Loucy (cell line): ENCODE measurements around the gene TXLNG.

ENCODE experiments used
- H2AFZ ChIP-seq: fragments of 200-600 bp; sonication (generic); 2 replicates; pipeline ENCODE4 v1.6.0; 2016; ENCODE audit warnings: antibody characterized with exemption, mild to moderate bottlenecking, low read length, moderate library complexity
- H3F3A ChIP-seq: fragments of 200-600 bp; 2 replicates; pipeline ENCODE4 v1.6.0; 2016; ENCODE audit warnings: antibody characterized with exemption, low read depth, mild to moderate bottlenecking
- H3K27me3 ChIP-seq: fragments of 200-600 bp; sonication (generic); 2 replicates; pipeline ENCODE4 v1.6.1; 2014; ENCODE audit warnings: low read length, mild to moderate bottlenecking; ENCODE audit not compliant: insufficient read depth, poor library complexity, severe bottlenecking
- H3K36me3 ChIP-seq: fragments of 200-600 bp; sonication (generic); 2 replicates; pipeline ENCODE4 v1.6.1; 2016; ENCODE audit warnings: low read length; ENCODE audit not compliant: insufficient read depth
- H3K4me1 ChIP-seq: fragments of 200-600 bp; sonication (generic); 2 replicates; pipeline ENCODE4 v1.5.1; 2014; ENCODE audit warnings: low read length, mild to moderate bottlenecking; ENCODE audit not compliant: insufficient read depth, poor library complexity, severe bottlenecking
- H3K4me2 ChIP-seq: fragments of 200-600 bp; sonication (generic); 2 replicates; pipeline ENCODE4 v1.6.0; 2014; ENCODE audit warnings: antibody characterized with exemption, low read length, low read depth, mild to moderate bottlenecking; ENCODE audit not compliant: poor library complexity, severe bottlenecking
- H3K4me3 ChIP-seq: fragments of 200-600 bp; sonication (generic); 2 replicates; pipeline ENCODE4 v1.5.1; 2014; ENCODE audit warnings: low read length, mild to moderate bottlenecking, mixed read lengths; ENCODE audit not compliant: poor library complexity, severe bottlenecking
- H3K79me2 ChIP-seq: fragments of 200-600 bp; sonication (generic); 2 replicates; pipeline ENCODE4 v1.6.1; 2014; ENCODE audit warnings: low read length; ENCODE audit not compliant: insufficient read depth
- H3K9ac ChIP-seq: fragments of 200-600 bp; sonication (generic); 2 replicates; pipeline ENCODE4 v1.6.0; 2014; ENCODE audit warnings: mild to moderate bottlenecking, low read depth, low read length, moderate library complexity; ENCODE audit not compliant: poor library complexity, severe bottlenecking
- H3K9me2 ChIP-seq: fragments of 200-600 bp; sonication (generic); replicated peaks from 2 replicates; pipeline ENCODE4 v1.6.1; 2016; ENCODE audit warnings: low read depth, low read length, mixed read lengths
- H3K9me3 ChIP-seq: fragments of 200-600 bp; sonication (generic); 2 replicates; pipeline ENCODE4 v1.6.1; 2014; ENCODE audit warnings: mild to moderate bottlenecking, antibody characterized with exemption, low read length, low read depth; ENCODE audit not compliant: insufficient read depth
- H4K20me1 ChIP-seq: fragments of 200-600 bp; sonication (generic); 2 replicates; pipeline ENCODE4 v1.6.0; 2014; ENCODE audit warnings: antibody characterized with exemption, low read length, mild to moderate bottlenecking; ENCODE audit not compliant: insufficient read depth, poor library complexity, severe bottlenecking
- EZH2phosphoT487 ChIP-seq: fragments of 200-600 bp; IDR thresholded peaks from 2 replicates; pipeline ENCODE4 v1.6.1; 2018; ENCODE audit warnings: antibody characterized with exemption, mild to moderate bottlenecking, moderate library complexity, borderline replicate concordance
- TF ChIP-seq, protein P1 (sequence below): fragments of 200-600 bp; sonication (generic); conservative IDR thresholded peaks from 2 replicates; pipeline ENCODE4 v1.5.1; 2014; ENCODE audit warnings: mild to moderate bottlenecking, antibody characterized with exemption, low read length

The TXLNG gene

DNA sequence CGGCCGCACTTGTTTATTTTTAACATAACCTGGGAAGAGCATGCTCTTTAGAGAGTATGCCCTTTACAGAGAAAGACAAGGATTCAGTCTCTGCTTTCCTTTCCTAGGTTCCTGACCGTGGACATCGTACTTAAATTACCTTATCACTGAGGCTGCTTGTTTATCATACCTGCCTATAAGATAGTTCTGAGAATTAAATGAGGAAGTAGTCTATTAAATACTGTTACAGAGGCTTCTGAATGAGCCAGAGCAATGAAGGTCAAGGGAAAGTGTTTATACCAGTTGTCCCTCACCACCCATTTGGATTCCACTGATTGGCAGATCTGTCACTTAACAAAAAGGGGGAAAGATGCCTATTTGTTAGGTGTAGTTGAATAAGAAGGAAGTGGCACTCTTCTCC lies 10.0 kb downstream of the TXLNG start:
- Histone ChIP-seq H3K36me3 (no peaks in the 10 kb centered on the region), H3K79me2 (peaks cover 13% of the 10 kb centered on the region)

DNA sequence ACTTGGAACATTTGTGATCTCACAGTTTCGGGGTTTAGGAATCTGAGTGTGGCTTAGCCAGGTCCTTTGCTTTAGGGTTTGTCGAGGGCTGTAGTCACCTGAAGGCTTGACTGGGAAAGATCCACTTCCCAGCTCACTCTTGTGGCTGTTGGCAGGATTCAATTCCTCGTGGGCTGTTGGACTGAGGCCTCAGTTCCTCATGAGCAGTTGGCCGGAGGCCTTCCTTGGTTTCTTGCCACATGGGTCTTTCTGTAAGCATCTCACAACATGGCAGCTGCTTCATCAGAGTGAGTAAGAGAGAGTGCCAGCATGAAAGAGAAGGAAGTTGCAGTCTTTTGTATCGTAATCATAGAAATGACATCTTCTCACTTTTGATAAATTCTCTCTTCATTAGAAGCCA lies 11.1 kb downstream of the TXLNG start:
- Histone ChIP-seq H3K79me2 (peaks cover 5% of the 10 kb centered on the region), H3K4me1 (no peaks in the 10 kb centered on the region), H3K4me3 (no peak overlapping the region), H3K4me2 (no peak overlapping the region), H2AFZ (no peak overlapping the region), H3K36me3 (no peaks in the 10 kb centered on the region), H3K9me2 (no peaks in the 10 kb centered on the region), H3K27me3 (no peaks in the 10 kb centered on the region), H3K9me3 (no peaks in the 10 kb centered on the region), H4K20me1 (no peaks in the 10 kb centered on the region), H3F3A (no peaks in the 10 kb centered on the region), H3K9ac (no peak overlapping the region)
- TF ChIP-seq, protein P1, sequence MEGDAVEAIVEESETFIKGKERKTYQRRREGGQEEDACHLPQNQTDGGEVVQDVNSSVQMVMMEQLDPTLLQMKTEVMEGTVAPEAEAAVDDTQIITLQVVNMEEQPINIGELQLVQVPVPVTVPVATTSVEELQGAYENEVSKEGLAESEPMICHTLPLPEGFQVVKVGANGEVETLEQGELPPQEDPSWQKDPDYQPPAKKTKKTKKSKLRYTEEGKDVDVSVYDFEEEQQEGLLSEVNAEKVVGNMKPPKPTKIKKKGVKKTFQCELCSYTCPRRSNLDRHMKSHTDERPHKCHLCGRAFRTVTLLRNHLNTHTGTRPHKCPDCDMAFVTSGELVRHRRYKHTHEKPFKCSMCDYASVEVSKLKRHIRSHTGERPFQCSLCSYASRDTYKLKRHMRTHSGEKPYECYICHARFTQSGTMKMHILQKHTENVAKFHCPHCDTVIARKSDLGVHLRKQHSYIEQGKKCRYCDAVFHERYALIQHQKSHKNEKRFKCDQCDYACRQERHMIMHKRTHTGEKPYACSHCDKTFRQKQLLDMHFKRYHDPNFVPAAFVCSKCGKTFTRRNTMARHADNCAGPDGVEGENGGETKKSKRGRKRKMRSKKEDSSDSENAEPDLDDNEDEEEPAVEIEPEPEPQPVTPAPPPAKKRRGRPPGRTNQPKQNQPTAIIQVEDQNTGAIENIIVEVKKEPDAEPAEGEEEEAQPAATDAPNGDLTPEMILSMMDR: no peak
- no peak for TF ChIP-seq EZH2phosphoT487

More for the DNA sequence above, 10.0 kb downstream of the TXLNG start:
- H3K27me3 ChIP-seq: no peaks in the 10 kb centered on the region
- no peak overlapping the region for H3K4me2 ChIP-seq
- H3K4me1 ChIP-seq: no peaks in the 10 kb centered on the region
- no peak overlapping the region for H3K9ac ChIP-seq
- H3F3A ChIP-seq: no peaks in the 10 kb centered on the region
- H3K9me3 ChIP-seq: no peaks in the 10 kb centered on the region
- no peaks in the 10 kb centered on the region for H3K9me2 ChIP-seq
- no peak overlapping the region for H3K4me3 ChIP-seq
- no peaks in the 10 kb centered on the region for H4K20me1 ChIP-seq
- TF ChIP-seq, protein P1: no peak
- no peak for TF ChIP-seq EZH2phosphoT487
- no peak overlapping the region for H2AFZ ChIP-seq

DNA sequence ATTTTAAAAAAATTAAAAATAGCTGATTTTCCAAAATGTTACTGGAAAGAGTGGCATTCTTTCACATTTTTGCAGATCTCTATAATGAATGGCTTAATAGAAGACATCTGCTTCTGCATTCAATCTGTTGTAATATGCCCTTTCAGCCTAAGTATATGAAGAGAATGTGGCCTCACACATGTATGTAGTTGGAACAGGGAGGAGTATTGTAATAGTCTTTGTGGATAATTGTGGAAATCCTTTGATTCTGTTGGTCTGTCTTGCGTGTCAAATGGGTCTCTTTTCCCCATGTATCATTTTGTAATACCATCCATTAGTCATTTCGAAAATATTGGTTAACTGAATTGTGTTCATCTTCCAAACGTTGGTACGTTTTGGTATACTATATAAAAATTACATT lies 11.6 kb downstream of the TXLNG start:
- Histone ChIP-seq H3K9ac (no peak overlapping the region), H3F3A (no peaks in the 10 kb centered on the region), H3K79me2 (peaks cover 4% of the 10 kb centered on the region; the same call in 1 of the 2 replicates), H3K9me2 (no peaks in the 10 kb centered on the region), H3K27me3 (no peaks in the 10 kb centered on the region), H3K36me3 (no peaks in the 10 kb centered on the region), H3K4me2 (no peak overlapping the region), H2AFZ (no peak overlapping the region), H3K4me1 (no peaks in the 10 kb centered on the region), H3K9me3 (no peaks in the 10 kb centered on the region), H4K20me1 (no peaks in the 10 kb centered on the region), H3K4me3 (no peak overlapping the region)
- no peak for TF ChIP-seq EZH2phosphoT487
- TF ChIP-seq, protein P1: no peak
